Right cardiac atrium (tissue), 5 donors: ENCODE results near the gene DLX3. TPM values are rescaled to one million over a fixed set of nuclear protein-coding genes. Genes with fewer than 3 reads are reported as not detected.
A peak's percentile ranks its signal among the peaks of the same experiment; 100 is the strongest.

Experiments
- ATAC-seq, 2 donors: fragments of 200-7000 bp; cut with Tn5 transposase; one replicate each; pipeline versions ENCODE4 v1.8.0 to v1.9.1; 2020; ENCODE audit warnings: moderate library complexity in 2 of 2, mild to moderate bottlenecking in 1 of 2
- DNase-seq, 3 donors: peaks; one replicate each; pipeline ENCODE4 v3.0.0-alpha.2; 2020
- H3K27ac ChIP-seq: one replicate; pipeline ENCODE4 v1.5.1; 2013; ENCODE audit warnings: mild to moderate bottlenecking, low read length, control low read depth, moderate library complexity
- H3K27me3 ChIP-seq: one replicate; pipeline ENCODE4 v1.6.1; 2013; ENCODE audit not compliant: control insufficient read depth, insufficient read depth
- H3K4me1 ChIP-seq: one replicate; pipeline ENCODE4 v1.6.1; 2013; ENCODE audit warnings: low read length; ENCODE audit not compliant: control insufficient read depth, insufficient read depth
- H3K4me3 ChIP-seq: one replicate; pipeline ENCODE4 v1.5.1; 2013; ENCODE audit warnings: low read length, control low read depth
- H3K9me3 ChIP-seq: one replicate; pipeline ENCODE4 v1.6.1; 2013; ENCODE audit warnings: low read length; ENCODE audit not compliant: control insufficient read depth
- WGBS: extraction: QIAGEN DNeasy Blood & Tissue Kit; methylation state at CpG from one replicate; pipeline ENCODE4 v1.1.7; 2013; 5-methylcytosine and 5-hydroxymethylcytosine counted together
- intact Hi-C, 4 donors: fragments of 100-400 bp; cut with DNase I; formaldehyde crosslinking; loops; one replicate each; pipeline versions ENCODE4 v1.11.0 to v1.14.0; 2022 to 2023
- polyA plus RNA-seq: library from polyadenylated mRNA; stranded (reverse); fragments of 200-250 nt; gene quantifications from one replicate; pipeline ENCODE4 v1.2.3, GENCODE V29; 2013
- total RNA-seq, 4 donors: library from RNA; stranded (reverse); fragmentation: NEBNext Ultra II Directional; extraction: Animal tissue kit (Norgen Biotek cat#: 25700); gene quantifications; one replicate each; pipeline ENCODE4 v1.2.1, GENCODE V29; 2021
- donor health status: healthy with polysubstance abuse.
- donor health status: DM: no; HTN: yes; CAD: no.
- donor health status: DM: no; HTN: no; CAD: no.
- donor health status: DM: no; HTN: yes; CAD: no; lungs with severe emphysema.
- donor health status: DM: yes; HTN: yes; CAD: no.

DLX3 gene
- total and polyA plus RNA-seq, 5 donors = 0.12 to 0.16 (median 0.14) TPM; not detected in 2

- no peaks in the 10 kb centered on the region for H3K4me1 ChIP-seq
- intact Hi-C loops = loop anchor here in 1 of 4 donors (5.0 kb wide), 1 partner anchor 46 kb away; the partner anchor contains the start of gene DLX3
- WGBS = 45% methylated on average over 14 of the region's 14 CpGs
- DNase-seq = peak in 1 of 3 donors; percentile 41
- no peaks in the 10 kb centered on the region for H3K9me3 ChIP-seq
- no peak overlapping the region for H3K4me3 ChIP-seq
- H3K27ac ChIP-seq = no peak overlapping the region
- no peaks in the 10 kb centered on the region for H3K27me3 ChIP-seq
- ATAC-seq = no peak
These were observed 43.5 kb downstream of the DLX3 start for GRCh38 chr17:49951362-49952082.

GRCh38 chr17:49949634-49950033 is 45.4 kb downstream of the DLX3 start:
- DNase-seq (no peak), ATAC-seq (no peak)
- Histone ChIP-seq H3K27me3 (no peaks in the 10 kb centered on the region), H3K4me3 (no peak overlapping the region), H3K9me3 (no peaks in the 10 kb centered on the region), H3K4me1 (no peaks in the 10 kb centered on the region), H3K27ac (no peak overlapping the region)
- WGBS = 79% methylated on average over 2 of the region's 2 CpGs
- intact Hi-C loops = loop anchor here in 1 of 4 donors (5.0 kb wide), 1 partner anchor 48 kb away; the partner anchor contains the start of gene DLX3

- Histone ChIP-seq H3K9me3 (no peaks in the 10 kb centered on the region), H3K27ac (no peak overlapping the region), H3K27me3 (no peaks in the 10 kb centered on the region), H3K4me1 (no peaks in the 10 kb centered on the region), H3K4me3 (no peak overlapping the region)
- 83% methylated on average over 11 of the region's 11 CpGs for WGBS
- DNase-seq = no peak
- intact Hi-C loops = no loop called here
- ATAC-seq = no peak
These were observed 48.0 kb downstream of the DLX3 start for GRCh38 chr17:49946964-49947584.

- Histone ChIP-seq H3K9me3 (no peaks in the 10 kb centered on the region), H3K4me1 (no peaks in the 10 kb centered on the region), H3K27ac (no peak overlapping the region), H3K27me3 (no peaks in the 10 kb centered on the region), H3K4me3 (no peak overlapping the region)
- no peak for DNase-seq
- intact Hi-C loops = no loop called here
- ATAC-seq = no peak
- WGBS = 77% methylated on average over 8 of the region's 8 CpGs
These were observed 48.8 kb downstream of the DLX3 start for GRCh38 chr17:49946208-49946607.

GRCh38 chr17:49944273-49944870 is 50.7 kb downstream of the DLX3 start:
- intact Hi-C loops = no loop called here
- no peaks in the 10 kb centered on the region for H3K27me3 ChIP-seq
- H3K9me3 ChIP-seq = no peaks in the 10 kb centered on the region
- DNase-seq (no peak), ATAC-seq (no peak)
- H3K27ac ChIP-seq = no peak overlapping the region
- no peaks in the 10 kb centered on the region for H3K4me1 ChIP-seq
- H3K4me3 ChIP-seq = no peak overlapping the region
- WGBS = 38% methylated on average over 26 of the region's 26 CpGs

- no peaks in the 10 kb centered on the region for H3K9me3 ChIP-seq
- WGBS = 79% methylated on average over 5 of the region's 5 CpGs
- no peak for ATAC-seq
- no peaks in the 10 kb centered on the region for H3K4me1 ChIP-seq
- DNase-seq = no peak
- intact Hi-C loops = no loop called here
- no peaks in the 10 kb centered on the region for H3K27me3 ChIP-seq
- no peak overlapping the region for H3K27ac ChIP-seq
- no peak overlapping the region for H3K4me3 ChIP-seq
These were observed 52.1 kb downstream of the DLX3 start for GRCh38 chr17:49942947-49943346.

- H3K4me1 ChIP-seq = no peaks in the 10 kb centered on the region
- 49% methylated on average over 10 of the region's 10 CpGs for WGBS
- no peaks in the 10 kb centered on the region for H3K9me3 ChIP-seq
- ATAC-seq (no peak), DNase-seq (no peak)
- no peak overlapping the region for H3K4me3 ChIP-seq
- no peaks in the 10 kb centered on the region for H3K27me3 ChIP-seq
- intact Hi-C loops = no loop called here
- no peak overlapping the region for H3K27ac ChIP-seq
These were observed 53.6 kb downstream of the DLX3 start for GRCh38 chr17:49941427-49941826.

Other genes with a start within 250 kb of the DLX3 start
- gene FAM117A, start 231.1 kb downstream of the DLX3 start, total RNA-seq = 10 to 100 TPM in 3 of 4 donors, 1 to 10 TPM in 1; 9.9 to 22.8 (median 17.5) TPM
- gene FAM117A, start 231.1 kb downstream of the DLX3 start, polyA plus RNA-seq = 16.9 TPM
- gene KAT7, start 206.5 kb downstream of the DLX3 start, total RNA-seq = 10 to 100 TPM; 55.8 to 68.2 (median 57.2) TPM
- 17.5 TPM for gene KAT7, start 206.5 kb downstream of the DLX3 start, polyA plus RNA-seq
- gene TAC4, start 147.2 kb downstream of the DLX3 start, total RNA-seq = 1 to 10 TPM in 1 of 4 donors, under 1 TPM in 1, not detected in 2; 0.47 to 1.1 TPM
- 1.0 TPM for gene TAC4, start 147.2 kb downstream of the DLX3 start, polyA plus RNA-seq
- under 1 TPM in 1 of 4 donors, not detected in 3; 0.12 TPM for gene DLX4, start 26.0 kb downstream of the DLX3 start, total RNA-seq
- 0.09 TPM for gene DLX4, start 26.0 kb downstream of the DLX3 start, polyA plus RNA-seq
- gene ITGA3, start 60.9 kb upstream of the DLX3 start, total RNA-seq = 10 to 100 TPM; 22.9 to 32.9 (median 28.4) TPM
- gene ITGA3, start 60.9 kb upstream of the DLX3 start, polyA plus RNA-seq = 21.5 TPM
- 100 to 1,000 TPM; 167 to 219 (median 182) TPM for gene PDK2, start 100.1 kb upstream of the DLX3 start, total RNA-seq
- 149 TPM for gene PDK2, start 100.1 kb upstream of the DLX3 start, polyA plus RNA-seq
- gene SAMD14, start 134.9 kb upstream of the DLX3 start, total RNA-seq = 1 to 10 TPM; 2.4 to 4.0 (median 3.5) TPM
- gene SAMD14, start 134.9 kb upstream of the DLX3 start, polyA plus RNA-seq = 3.3 TPM
- 10 to 100 TPM; 33.2 to 40.7 (median 36.1) TPM for gene PPP1R9B, start 155.5 kb upstream of the DLX3 start, total RNA-seq
- 26.5 TPM for gene PPP1R9B, start 155.5 kb upstream of the DLX3 start, polyA plus RNA-seq
- gene SGCA, start 170.8 kb upstream of the DLX3 start, total RNA-seq = 100 to 1,000 TPM; 127 to 150 (median 133) TPM
- gene SGCA, start 170.8 kb upstream of the DLX3 start, polyA plus RNA-seq = 156 TPM
- gene COL1A1, start 206.4 kb upstream of the DLX3 start, total RNA-seq = 100 to 1,000 TPM in 1 of 4 donors, 10 to 100 TPM in 3; 58.4 to 138 (median 74.3) TPM
- gene COL1A1, start 206.4 kb upstream of the DLX3 start, polyA plus RNA-seq = 24.8 TPM